Measurements from ENCODE around the gene TTLL11.

GRCh38 chr9:121878271-121878822 lies 214.8 kb downstream of the TTLL11 start:
- no peak for TF ChIP-seq POLR2A (IDR thresholded peaks at IDR 0.05; ENCODE audit: low read depth, low read length)
- no peak for TF ChIP-seq POU2F2 (IDR thresholded peaks at IDR 0.05; ENCODE audit: low read depth, low read length)

Measured in GM12891 (cell line).